ENCODE measurements around the gene NPAT.

Gene NPAT

DNA sequence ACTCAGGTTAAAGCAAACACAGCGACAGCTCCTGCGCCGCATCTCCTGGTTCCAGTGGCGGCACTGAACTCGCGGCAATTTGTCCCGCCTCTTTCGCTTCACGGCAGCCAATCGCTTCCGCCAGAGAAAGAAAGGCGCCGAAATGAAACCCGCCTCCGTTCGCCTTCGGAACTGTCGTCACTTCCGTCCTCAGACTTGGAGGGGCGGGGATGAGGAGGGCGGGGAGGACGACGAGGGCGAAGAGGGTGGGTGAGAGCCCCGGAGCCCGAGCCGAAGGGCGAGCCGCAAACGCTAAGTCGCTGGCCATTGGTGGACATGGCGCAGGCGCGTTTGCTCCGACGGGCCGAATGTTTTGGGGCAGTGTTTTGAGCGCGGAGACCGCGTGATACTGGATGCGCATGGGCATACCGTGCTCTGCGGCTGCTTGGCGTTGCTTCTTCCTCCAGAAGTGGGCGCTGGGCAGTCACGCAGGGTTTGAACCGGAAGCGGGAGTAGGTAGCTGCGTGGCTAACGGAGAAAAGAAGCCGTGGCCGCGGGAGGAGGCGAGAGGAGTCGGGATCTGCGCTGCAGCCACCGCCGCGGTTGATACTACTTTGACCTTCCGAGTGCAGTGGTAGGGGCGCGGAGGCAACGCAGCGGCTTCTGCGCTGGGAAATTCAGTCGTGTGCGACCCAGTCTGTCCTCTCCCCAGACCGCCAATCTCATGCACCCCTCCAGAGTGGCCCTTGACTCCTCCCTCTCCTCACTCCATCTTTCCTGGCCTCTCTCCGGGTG, at the start of gene NPAT, which contains the start of gene ATM:
Gene NPAT, minus strand, starts transcription at position 65 of the 774 bp plus-strand sequence. CDS start 102 bp downstream, outside the sequence.
Gene ATM, plus strand, starts transcription at position 494 of the 774 bp plus-strand sequence. CDS start 4,558 bp downstream, outside the sequence.
- peak; percentile 98 for DNase-seq (ENCODE audit: low spot score)

DNA sequence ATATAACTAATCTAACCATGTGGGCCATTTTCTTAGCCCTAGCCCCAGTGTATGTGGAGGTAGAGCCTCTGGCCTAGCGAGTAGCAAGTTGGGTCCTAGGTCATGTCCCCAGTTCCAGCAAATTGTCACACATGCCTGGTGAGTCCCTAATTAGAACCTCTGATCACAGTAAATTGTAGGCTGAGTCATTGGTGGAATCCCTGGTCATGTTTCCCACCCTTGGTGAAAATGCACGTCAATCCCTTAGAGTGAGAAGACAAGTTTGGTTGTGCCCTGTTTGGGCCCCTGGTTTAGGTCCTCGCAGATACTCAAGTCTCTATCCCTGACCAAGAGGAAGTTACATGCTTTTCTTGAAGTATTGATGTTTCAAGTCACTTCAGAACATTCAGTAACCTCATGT, 47.1 kb upstream of the NPAT start:
- no peak for DNase-seq (ENCODE audit: low spot score)

DNA sequence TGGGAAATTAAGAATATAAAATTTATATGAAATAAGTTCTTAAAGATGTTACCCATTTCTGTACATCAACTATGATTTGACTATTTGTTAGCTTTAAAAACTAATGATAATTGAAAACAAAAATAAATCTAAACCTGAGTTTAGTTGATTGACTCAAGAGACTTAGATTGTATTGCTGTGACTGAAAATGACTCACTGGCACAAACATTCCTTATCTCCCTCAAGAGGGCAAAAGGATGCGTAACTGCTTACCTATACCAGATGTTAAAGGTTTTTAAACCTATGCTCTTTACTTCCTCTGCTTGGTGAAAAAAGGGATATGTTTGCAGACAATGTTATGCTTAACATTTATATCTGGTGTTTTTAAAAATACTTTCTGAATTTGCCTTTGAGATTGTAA, 30.7 kb upstream of the NPAT start:
- no peak for DNase-seq (ENCODE audit: low spot score)

DNA sequence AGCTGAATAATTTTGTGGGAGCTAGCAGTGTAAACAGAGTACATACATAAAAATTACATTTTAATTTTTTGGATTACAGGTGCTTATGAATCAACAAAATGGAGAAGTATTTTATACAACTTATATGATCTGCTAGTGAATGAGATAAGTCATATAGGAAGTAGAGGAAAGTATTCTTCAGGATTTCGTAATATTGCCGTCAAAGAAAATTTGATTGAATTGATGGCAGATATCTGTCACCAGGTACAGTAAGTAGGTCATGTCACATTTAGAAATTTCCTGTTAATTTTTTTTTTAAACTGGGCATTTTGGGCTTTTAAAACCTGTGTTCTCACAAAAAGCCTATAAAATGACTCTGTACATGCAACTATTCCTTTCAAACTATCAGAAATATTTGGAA, 24.4 kb upstream of the NPAT start:
- no peak for DNase-seq (ENCODE audit: low spot score)

DNA sequence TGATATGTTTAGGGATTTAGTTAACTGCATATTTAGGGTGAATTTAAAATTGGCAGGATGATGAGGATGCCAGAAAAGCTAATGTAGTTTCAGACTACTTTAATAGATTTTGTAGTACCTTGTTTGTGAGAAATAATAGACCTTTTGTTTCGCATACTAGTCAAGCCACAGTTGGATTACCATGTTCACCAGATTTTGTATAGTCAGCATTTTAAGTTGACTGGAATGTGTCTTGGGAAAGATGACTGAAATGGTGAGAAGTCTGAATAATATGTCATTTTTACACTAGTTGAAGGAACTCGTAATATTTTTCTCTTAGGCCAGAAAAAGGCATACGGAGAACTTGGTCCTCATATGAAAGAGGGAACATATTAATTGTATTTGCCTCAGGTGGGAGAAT, 23.9 kb upstream of the NPAT start:
- no peak for DNase-seq (ENCODE audit: low spot score)

DNA sequence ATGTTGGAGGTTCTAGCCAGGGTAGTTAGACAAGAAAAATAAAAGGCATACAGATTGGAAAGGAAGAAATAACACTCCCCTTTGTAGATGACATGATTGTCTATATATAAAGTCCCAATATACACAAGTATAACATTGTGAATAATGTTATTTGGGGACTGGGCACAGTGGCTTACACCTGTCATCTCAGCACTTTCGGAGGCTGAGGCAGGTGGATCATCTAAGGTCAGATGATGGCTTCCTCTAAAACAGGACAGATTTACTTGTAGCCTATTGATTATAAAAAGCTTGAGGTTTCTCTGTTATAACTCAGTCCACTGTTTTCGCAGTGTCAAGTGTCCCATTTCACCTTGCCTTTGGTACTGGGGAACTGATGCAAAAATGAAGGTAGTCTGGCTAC, 20.0 kb upstream of the NPAT start:
- no peak for DNase-seq (ENCODE audit: low spot score)

DNA sequence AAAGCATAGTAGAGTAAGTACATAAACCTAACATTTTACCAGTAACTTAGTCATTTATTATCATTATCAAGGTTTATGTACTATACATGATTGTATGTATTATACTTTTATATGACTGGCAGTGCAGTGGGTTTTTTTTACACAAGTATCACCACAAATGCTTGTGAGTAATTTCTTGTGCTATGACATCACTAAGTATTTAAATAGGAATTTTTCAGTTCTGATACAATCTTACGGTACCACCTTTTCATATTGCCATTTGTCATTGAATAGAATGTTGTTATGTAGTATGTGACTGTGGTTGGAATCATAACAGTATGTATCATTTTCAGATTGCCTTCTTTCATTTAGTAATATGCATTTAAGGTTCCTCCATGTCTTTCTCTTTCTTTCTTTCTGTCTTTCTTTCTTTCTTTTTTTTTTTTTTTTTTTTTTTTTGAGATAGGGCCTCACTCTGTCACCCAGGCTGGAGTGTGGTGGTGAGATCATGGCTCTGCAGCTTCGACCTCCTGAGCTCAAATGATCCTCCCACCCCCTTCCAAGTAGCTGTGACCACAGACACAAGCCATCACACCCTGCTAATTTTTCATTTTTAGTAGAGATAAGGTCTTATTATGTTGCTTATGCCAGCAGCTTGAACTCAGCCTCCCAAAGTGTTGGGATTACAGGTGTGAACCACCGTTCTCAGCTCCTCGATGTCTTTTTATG, 19.0 kb upstream of the NPAT start:
- no peak for DNase-seq (ENCODE audit: low spot score)

DNA sequence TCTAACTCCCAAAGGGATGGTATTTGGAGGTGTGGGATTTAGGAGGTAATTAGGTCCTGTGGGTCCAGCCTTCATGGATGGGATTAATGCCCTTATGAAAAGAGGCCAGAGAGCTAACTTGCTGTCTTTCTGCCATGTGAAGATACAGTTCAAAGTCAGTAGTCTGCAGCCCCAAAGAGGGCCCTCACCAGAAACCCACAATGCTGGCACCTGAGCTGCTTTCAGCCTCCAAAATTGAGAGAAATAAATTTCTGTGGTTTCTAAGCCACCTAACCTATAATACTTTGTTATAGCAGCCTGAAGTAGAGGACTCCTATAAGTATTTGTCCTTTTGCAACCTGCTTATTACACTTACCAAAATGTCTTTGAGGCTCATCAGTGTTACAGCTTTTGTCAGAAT, 16.6 kb upstream of the NPAT start:
- no peak for DNase-seq (ENCODE audit: low spot score)

DNA sequence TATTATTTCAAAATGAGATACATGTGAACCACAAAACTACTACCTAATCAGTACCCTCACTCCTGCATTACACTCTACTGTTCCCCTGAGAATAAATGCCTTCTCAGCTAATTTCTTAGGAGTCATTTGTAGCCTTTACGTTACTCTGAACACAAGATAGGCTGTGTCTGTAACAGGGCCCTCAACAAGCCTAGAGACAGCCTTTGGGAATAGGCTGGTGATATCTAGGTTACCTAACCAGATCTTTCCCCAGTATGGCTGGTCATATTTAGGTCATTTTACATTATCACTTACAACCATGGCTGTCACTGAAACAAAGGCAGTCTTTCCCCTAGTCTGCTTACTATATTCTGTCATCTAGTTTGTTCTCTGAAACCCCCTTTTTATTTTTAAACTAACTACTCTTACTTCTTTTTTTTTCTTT, 14.6 kb upstream of the NPAT start:
- no peak for DNase-seq (ENCODE audit: low spot score)

DNA sequence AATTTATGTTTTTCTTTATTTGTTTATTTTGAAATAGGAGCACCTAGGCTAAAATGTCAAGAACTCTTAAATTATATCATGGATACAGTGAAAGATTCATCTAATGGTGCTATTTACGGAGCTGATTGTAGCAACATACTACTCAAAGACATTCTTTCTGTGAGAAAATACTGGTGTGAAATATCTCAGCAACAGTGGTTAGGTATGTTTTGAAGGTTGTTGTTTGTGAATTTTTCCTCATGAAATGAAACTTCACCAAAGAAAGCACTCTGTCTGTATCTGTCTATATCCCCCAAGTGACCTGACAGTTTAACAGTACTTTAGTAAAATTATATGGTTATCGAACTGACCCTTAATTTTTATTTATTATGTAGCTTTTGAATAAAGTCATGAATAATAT, 13.2 kb upstream of the NPAT start:
- no peak for DNase-seq (ENCODE audit: low spot score)

DNA sequence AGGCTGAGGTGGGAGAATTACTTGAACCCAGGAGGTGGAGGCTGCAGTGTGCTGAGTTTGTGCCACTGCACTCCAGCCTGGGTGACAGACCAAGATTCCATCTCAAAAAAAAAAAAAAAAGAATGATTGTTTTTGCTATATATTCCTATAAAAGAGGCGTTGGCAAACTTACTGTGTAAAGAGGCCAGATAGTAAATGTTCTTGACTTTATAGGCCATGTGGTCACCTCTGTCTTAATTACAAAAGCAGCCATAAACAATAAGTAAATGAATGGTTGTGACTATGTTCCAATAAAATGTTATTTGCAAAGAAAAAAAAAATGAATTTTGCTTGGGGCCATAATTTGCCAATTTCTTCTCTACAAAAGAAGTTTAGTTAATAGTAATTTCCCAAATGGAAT, 12.8 kb upstream of the NPAT start:
- DNase-seq (ENCODE audit: low spot score): no peak

DNA sequence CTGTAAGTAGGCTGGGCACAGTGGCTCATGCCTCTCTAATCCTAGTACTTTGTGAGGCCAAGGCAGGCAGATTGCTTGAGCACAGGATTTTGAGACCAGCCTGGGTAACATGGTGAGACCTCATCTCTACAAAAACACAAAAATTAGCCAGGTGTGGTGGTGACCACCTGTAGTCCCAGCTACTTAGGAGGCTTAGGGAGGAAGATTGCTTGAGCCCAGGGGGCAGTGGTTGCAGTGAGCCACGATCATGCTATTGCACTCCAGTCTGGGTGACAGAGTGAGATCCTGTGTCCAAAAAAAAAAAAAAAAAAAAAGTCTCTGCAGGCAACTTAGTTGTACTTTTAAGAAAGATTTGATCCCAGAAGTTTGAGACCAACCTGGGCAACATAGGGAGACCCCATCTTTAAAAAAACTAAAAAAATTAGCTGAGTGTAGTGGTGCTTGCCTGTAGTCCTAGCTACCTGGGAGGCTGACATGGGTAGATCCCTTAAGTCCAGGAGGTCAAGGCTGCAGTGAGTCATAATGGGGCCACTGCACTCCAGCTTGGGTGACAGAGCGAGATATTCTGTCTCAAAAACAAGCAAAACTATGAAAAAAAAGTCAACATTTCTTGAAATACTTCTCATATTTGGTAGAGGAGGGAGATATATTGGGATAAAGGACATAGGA, 11.0 kb upstream of the NPAT start:
- no peak for DNase-seq (ENCODE audit: low spot score)

DNA sequence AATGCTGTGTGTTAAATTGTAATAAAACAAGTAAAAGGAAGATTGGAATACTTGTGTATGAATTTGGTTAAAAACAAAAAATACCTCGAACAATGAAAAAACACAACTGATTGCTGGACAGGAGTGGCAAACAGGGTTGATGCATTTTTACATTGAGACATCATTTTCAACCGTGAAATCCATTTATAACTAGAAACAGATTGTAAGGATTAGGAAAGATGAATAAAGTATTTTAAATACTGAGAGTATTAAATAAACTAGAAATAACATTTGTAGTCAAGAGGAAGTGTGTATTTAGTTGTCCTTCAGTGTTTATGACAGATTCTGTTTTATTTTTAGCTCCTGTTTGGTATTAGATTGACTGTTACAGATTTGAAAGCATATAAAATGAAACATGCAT, 5.8 kb upstream of the NPAT start:
- DNase-seq (ENCODE audit: low spot score): no peak

DNA sequence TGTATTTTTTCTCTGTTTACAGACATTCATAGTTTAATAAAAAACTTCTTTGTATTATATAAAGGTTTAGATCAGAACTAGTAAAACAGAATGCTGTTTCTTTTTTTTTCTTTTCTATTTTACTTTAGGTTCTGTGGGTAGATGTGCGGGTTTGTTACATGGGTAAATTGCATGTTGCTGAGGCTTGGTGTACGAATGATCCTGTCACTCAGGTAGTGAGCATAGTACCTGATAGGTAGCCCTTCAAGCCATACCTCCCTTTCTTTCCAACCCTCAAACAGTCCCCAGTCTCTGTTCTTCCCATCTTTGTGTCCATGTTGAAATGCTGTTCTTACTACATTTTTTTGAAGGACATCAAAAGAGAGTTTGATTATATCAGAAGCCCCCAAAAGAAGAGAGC, 3.6 kb upstream of the NPAT start:
- DNase-seq (ENCODE audit: low spot score): no peak

DNA sequence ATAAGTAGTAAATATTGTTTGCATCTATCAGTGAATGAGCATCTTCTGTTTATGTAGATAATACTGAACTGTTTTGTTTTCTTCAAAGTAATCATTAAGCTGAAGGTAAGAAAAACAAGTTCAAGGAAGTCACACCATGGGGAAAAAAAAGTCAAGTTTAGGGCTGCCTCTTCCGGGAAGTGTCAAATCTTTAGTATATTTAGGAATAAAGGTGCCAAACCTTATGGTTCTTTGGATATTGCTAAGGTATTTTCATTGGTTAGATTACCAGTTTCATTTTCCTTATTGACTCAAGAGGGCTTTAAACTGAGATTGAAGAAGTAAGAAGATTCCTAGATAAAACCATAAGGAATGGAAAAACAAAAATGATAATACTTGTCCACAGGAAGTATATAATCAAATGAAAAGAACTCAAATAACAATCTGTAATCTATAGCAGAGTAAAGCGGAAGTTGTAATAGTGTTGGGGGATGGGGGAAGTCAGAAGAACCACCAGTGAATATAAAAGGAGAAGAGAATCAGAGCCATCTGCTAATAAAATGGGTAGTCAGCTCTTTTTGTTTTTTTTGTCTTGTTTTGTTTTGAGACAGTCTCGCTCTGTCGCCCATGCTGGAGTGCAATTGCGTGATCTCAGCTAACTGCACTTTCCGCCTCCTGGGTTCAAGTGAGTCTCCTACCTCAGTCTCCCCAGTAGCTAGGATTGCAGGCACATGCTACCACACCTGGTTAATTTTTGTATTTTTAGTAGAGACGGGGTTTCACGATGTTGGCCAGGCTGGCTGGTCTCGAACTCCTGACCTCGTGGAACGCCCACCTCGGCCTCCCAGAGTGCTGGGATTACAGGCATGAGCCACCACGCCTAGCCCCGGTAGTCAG, 2.7 kb upstream of the NPAT start:
- DNase-seq (ENCODE audit: low spot score): no peak

DNA sequence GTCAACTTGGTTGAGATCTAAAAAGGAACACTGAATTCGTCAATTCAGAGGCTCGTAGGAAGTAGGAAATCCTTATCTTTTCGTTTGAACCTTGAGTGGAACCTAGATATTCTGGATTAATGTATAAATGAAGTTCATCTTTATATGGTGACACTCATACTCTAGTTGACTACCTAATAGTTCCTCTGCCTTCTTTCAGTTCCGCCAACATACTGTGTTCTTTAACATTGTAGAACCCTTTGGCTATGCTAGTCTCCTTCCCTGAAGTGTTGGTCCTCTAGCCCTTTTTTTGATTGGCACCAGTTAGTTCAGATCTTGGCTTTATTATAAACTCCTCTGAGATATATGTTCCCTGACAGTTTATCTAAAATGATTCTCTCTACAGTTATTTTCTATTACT, 1.9 kb upstream of the NPAT start:
- DNase-seq (ENCODE audit: low spot score): no peak

DNA sequence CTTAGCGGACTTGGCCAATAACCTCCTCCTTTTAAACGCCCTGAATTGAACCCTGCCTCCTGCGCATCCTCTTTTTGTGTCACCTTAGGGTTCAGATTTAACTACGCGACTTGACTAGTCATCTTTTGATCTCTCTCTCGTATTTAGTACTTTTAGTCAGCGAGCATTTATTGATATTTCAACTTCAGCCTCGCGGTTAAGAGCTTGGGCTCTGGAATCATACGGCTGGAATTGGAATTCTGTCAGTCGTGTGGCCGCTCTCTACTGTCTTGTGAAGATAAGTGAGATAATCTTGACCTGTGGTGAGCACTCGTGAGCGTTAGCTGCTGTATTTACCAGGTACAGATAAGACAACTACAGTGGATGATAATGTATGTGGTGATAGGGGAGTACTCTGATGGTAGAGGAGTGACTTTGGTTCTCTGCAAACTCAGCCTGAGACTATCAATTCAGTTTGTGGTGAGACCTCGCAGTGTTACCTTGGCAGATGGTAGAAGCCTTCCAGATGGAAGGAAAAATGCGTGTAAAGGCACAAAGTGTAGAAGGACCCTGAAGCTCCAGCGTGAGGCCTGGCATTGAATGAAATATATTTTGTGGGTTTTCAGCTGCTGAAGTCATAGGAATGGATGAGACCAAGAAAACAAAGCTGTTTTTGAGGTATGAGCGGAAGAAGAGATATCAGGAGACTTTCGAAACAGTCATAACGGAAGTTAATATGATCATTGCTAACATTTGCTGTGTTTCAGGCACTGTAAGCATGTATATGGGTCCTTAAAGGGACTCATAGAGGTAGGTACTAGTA, 1.1 kb upstream of the NPAT start:
- no peak for DNase-seq (ENCODE audit: low spot score)

DNA sequence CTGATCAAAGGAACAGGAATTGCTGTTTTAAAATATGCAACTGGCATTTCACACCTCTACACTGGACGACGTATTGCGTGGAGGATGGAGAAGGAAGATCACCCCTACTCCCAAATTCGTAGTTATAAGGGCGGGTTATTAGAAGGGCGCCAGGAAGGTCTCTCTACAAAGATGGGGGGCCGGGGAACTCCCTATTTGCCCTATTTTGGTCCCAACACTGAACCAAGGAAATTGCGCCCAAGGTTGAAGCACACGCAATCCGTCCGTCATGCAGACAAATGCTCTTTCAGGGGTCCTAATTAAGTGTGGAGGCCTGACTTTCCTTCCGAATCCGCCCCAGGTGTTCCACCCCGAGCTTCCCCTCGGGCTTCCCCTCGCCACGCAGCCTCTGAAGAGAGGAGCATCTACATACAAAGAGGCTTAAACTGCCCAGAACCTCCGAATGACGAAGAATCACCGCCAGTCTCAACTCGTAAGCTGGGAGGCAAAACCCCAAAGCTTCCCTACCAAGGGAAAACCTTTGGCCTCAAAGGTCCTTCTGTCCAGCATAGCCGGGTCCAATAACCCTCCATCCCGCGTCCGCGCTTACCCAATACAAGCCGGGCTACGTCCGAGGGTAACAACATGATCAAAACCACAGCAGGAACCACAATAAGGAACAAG, 396 bp downstream of the NPAT start:
- no peak for DNase-seq (ENCODE audit: low spot score)

DNA sequence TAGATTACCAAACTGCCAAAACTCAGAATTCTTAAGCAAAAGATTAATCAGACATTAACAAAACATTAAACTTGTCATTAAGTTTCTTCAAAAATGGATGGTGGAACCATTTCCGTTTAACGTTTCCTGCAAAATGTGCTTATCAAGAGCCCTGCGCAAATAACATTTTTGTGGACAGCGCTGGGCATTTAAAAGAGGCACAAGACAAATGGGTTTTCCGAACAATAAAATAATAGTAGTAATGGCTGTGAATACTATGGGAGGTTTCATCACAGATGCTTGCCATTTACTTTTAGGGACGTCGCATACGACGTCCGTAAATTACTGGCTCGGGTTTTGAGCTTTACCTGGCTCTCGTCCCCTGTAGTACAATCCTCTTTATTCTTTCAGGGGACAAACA, 1.1 kb downstream of the NPAT start:
- no peak for DNase-seq (ENCODE audit: low spot score)

DNA sequence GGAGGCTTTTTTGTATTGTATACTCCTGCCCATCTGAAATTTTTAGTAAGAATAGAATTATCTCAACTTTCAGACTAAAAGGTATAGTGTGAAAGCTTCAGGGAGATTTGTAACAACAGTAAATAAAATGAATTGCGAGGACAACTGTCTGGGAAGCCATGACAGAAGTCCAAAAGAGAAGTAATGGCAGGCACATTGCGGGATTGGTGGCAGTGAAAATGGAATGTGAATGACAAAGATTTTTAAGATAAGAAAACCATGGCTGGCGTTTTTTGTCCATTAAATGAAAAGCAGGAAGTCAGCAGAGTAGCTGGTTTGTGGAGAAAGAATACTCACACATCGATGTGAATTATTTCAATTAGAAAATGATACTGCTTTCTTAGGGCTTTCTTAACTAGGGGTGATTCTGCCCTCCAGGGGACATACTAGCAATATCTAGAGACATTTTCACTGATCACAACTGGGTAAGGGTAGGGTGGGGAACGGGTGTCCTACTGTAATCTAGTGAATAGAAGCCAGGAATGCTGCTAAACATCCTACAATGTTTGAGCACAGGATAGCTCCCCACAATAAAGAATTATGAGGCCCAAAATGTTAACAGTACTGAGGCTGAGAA, 1.6 kb downstream of the NPAT start:
- no peak for DNase-seq (ENCODE audit: low spot score)

Data from GM03348 (cell line).